DMS53 (cell line): ENCODE measurements around the gene SMOC2.

Experiments
- DNase-seq: peaks from one replicate; lab custom pipeline; 2025; lab: John Stamatoyannopoulos, UW

Gene SMOC2

DNA sequence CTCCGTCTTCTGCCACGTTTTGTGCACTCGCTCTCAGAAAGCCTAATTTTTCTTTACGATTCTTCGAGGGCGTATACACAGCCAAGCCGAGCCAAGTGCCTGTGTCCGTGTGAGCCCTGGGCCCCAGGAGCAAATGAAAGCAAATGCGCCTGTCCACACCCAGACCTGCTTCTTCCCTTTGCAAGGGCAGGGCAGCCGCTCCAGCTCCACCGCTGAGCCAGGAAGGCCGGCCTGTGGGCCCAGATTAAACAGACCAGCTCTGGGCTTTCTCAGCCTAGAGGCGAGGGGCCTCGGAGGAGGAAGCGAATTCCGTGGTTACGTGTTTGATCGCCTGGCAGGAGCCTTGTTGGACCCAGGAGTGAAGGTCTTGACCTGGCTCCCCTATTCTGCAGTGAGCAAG lies 184.6 kb downstream of the SMOC2 start:
- DNase-seq: no peak

DNA sequence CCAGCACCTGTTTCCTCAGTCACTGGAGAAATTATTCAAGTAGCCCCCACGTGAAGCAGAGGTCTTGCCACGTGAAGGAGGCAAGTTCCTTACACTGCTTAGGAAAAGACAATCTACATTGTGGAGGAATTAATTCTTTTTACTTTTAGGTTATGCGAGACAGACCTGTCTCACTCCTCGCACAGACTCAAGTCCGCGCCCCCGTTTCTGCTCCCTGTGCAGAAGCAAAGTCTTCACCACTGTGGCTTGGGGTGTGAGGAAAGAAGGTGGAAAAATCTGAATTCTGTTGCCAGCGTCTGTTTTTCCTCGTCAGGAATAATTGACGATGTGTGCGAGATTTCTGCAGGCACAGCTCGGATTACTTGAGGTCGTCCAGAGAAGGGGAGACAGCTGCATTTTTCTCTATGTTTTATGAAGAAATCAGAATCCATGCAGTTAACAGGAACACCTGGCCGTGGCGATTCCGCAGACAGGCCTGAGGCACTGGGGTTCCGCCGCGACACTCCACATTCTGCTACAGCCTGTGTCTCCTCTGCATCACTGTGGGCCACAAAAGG lies 185.1 kb downstream of the SMOC2 start:
- DNase-seq: no peak

DNA sequence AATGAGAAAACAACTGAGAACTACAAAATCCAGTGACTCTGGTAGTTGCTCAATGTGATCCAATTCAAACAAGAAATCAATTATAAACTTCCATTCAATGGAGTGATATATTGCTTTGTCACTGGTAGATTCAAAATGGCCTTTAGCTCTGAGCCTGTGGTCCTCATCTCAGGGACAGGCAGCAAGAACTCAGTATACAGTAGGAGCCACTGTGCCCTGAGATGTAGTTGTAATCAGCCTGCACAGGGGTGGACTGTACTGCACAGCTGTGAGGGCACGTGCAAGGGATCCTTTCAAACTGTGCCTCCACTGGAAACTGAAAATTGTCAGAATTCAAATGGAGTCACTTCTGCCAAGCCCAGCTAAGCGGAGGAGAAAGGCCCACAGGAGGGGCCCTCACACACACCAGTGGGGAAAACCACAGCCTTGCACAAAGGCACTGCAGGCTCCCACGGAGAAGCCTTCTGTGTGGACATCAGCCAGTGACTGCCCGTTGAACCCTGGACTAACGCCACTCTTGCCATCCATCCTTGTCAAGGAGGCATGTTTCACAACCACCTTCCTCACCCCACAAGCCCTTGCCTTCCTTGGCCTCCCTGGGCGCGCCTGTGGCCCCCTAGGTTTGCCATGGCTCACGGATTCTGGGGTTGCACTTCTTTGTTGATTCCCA lies 186.7 kb downstream of the SMOC2 start:
- DNase-seq: no peak

DNA sequence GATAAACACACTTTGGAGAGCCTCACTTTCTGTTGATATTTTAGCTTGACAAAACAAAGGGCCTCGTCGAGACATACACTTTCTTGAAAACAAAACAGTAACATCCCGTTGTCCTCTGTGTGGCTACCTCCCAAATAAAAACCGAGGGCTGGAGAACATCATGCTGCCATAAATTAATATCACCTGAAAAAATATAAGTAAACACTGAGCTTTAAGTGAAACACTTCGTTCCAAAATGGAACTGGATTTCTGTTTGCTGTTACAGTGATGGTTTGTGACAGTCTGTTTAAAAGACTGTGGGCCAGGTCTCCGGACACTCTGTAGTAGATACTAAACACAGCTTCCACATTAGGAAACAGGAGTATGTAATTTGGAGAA lies 187.2 kb downstream of the SMOC2 start:
- no peak for DNase-seq

DNA sequence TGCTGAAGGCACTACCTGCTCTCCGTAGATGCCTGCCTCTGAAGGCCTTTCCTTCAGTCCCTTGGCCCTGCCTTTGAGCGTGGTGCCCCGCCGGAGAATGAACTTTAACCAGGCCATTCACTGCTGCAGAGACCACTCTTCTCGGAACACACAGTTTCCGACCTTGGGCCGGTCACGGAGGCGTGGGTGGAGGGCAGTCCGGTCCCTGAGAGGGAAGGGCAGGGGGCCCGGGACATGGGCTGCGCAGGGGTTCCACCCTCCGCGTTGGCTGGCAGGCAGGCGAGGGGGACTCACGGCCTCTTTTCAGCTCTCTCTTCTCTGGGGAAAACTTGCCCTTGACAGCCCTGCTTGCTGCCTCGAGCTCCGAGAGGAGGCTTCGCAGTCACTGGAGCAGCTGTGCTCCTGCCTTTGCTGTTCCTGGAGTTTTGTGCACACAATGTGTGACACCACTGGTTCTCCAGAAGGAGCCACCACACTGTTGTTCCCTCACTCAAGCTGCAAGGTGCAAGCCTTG lies 187.8 kb downstream of the SMOC2 start:
- DNase-seq: no peak

DNA sequence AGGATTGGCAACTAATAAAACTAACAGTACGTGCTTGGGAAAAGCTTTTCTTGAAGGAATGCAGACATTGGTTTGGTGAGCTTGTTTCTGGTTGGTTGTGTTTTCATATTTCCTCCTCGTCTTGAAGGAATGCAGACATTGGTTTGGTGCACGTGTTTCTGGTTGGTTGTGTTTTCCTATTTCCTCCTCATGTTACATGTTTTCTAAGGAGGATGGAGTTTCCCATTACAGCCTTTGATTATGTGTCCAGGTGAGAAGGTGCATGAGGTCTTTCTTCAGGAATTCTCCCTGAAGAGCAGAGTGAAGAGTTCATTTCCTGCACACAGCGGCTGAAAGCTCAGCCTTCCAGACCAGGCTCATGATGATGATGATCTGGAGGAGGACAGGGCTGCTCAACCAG lies 190.6 kb downstream of the SMOC2 start:
- DNase-seq: no peak

DNA sequence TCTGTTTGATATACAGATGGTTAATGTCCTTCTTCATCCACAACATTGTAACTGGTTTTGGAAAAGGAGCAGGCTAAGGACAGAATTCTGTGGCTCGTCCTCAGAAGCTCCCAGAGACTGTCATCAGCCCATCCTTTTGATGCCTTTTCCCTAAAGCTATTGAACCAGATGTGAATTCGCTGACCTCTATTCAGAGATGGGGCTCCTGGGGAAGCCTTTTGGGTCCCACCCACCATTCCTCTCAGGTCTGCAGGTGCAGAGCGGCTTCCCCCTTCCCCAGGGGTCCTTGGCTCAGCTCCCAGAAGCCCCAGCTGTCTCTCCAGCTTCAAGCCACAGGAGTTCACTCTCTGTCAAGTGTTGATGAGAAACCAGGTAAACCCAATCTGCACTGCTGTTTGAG lies 191.7 kb downstream of the SMOC2 start:
- DNase-seq: no peak

DNA sequence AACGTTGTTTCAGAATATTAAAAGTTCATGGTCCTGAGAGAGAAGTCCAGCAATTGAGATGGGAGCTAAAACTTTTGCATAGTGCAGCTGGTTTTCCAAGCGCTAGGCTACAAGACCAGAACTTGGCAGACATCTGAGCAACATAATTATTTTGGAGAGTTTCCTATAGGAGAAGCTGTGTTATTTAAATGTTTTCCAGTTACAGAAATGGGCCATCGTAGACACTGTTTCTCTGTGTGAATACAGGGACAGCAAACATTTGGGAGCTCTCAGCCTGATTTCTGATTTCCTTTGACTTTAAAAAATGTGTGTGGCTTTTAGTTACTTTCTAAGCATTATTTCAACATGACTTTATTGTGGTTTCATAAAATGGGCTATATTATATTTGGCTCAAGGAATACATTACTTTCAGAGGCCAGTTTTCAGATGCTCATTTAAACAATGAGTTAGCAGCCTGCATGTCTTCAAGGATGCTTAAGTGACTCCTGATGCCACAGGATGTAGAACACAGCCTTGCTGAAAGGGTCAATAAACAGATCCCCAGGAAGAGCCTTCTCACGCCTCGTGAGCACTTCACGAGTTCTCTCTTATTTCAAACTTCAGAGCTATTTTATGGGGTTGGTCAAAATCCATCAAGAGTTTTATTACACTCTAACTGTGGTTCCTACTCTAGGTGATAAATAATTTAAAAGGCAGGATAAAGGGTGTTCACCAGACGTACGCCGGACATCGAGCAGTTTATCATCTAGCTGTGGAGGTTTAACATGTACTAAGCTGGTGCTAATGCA lies 193.8 kb downstream of the SMOC2 start:
- DNase-seq: no peak

DNA sequence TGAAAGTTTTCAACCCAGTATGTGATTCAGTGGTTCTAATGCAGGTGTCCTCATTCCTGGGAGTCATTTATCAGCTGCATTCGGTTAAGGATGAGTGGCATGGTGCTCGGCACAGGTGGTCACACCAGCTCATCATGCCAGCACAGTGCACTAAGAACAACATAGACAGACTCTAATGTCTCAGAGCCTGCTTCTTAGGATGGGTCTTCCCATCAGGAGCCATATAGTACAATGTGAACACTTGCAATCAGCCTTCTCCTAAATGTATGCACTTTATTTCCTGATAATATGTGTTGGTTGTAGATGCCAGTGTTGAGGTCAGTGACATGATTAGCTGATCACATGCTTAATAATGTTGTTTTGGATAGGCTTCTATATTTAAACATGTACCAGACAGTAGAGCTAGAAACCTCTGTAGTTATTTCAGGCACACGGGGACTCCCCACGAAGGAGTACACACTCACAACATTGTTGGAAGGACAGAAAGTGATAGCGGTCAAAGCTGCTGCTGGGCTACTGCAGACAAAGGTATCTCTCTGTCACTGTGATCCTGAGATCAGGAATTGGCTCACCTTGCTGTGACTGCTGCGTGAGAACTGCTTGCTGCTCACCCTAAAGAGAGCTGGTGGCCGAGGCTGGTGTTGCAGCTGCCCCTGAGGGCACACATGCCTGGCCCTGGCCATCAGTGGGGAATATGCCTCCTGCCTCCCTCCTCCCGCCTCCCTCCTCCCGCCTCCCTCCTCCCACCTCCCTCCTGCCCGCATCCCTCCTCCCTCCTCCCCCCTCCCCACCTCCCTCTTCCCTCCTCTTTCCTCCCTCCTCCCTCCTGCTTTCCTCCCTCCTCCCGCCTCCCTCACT lies 195.4 kb downstream of the SMOC2 start:
- DNase-seq: peak; percentile 25

DNA sequence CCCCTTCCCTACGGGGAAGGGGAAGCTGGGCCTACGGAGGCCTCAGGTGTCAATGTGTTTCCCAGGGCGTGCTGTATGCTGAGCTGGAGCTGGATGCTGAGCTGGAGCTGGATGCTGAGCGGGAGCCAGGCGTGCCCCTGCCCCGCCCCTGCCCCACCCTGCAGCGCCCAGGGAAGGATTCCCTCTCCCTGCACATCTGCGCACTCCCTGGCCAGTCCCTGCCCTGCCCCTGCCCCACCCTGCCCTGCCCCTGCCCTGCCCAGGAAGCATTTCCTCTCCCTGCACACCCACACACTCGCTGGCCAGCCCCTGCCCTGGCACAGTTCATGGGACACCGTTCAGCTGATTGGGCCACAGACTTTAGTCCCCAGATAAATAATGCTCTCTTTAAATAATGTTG lies 196.8 kb downstream of the SMOC2 start:
- no peak for DNase-seq

DNA sequence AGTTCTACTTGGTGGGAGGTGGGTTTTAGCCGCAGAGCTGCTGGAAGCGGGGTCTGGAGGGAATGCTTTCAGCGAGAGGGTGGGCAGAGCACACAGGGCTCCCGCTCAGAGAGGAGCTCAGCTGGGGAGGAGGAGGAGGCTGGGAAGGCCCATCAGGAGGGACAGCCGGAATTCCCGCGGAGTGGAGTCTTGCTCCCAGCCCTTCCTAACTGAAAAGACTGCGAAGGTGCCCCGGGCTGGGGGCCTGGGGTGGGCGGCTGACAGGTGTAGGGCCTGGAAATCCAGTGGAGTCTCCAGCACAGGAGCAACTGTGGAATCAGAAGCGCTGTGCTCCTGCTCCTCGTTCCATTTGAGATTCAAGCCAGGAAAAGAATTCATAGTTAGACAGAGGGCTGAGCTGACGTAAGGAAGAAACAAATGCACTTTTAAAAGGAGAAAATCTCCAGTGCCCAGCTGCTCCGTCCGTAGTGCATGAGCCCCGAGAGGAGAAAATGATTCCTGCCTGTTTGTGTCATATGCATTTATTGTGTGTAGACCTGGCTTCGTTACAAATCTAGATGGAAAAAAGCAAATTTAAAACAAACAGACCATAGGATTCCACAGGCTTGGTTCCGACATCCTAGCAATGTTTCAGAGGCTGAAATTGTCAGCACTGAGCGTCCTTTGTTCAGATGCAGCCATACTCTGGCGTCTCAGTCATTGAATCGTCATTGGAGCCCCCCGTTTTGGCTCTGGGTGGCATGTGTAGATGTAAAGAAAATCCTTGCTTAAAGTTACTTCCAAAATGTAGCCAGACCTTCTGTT lies 197.7 kb downstream of the SMOC2 start:
- no peak for DNase-seq

DNA sequence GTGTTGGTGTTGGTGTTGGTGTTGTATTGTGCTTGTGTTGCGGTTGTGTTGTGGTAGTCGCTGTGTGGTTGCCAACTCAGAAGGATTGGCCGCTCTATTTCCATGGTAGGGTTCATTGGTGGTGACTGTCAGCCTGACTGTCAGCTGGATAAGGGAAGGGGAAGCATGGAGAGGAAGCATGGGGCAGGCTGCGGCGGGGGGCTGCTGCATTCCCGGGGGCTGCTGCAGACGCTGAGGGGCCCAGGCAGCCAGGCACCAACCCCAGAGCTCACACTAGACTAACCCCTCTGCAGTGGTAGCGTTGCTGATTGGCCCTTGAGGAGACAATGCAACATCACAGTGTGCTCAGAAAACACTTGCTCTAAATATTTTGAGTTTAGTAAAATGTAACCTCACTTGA lies 199.2 kb downstream of the SMOC2 start:
- no peak for DNase-seq

DNA sequence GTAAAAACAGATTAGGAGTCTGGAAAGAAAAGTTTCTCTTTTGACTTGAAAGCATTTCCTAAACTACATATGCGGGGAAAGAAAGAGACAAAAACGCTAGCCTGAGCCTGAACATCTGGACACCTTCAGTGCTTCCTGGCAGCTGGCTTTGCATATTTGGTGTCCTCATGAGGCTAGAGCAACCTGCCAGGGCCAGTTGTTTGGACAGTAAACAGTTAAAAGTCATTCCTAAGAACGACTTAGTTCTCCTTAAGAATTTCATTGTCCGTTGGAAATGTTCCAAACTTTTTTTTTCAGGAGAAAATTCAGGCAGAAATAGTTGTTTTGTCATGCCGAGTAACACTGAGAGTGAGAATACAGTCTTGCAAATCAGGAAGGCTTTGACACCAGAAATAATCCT lies 199.8 kb downstream of the SMOC2 start:
- no peak for DNase-seq

DNA sequence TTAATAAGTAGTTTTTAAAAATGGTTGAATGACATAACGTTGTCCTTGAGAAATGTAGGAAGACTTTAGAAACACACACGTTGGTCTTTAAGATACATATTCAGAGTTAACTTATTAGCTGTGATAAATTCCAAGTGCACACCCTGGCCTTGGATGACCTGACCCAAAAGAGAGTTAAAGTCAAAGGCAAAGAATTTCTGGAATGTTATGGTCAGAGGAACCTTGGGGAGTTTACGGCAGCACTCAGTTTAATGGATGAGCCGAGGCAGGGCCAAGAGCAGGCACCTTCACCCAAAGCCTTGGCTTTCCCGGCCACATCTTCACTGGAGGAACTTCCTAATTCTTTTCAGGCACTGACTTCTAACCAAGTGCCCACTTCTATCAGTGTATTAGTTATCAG lies 200.5 kb downstream of the SMOC2 start:
- no peak for DNase-seq

DNA sequence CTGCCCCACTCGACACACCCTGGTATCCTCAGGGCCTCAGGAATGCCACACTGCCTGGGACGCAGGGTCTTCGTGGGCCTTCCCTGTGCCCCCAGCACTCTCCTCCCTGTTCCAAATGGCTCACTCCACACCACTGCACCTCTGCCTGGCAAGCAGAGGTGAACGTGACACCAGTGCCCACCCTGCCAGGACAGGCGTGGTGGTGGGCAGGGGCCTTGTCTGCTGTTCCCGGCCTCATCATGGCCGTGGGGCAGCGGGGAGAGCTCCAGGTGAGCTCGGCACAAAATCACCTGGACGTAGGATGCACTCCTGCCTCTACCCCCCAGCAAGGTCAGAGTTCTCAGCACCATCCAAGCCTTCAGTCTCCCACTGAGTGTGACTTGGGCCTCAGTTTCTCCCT lies 202.4 kb downstream of the SMOC2 start:
- DNase-seq: no peak

DNA sequence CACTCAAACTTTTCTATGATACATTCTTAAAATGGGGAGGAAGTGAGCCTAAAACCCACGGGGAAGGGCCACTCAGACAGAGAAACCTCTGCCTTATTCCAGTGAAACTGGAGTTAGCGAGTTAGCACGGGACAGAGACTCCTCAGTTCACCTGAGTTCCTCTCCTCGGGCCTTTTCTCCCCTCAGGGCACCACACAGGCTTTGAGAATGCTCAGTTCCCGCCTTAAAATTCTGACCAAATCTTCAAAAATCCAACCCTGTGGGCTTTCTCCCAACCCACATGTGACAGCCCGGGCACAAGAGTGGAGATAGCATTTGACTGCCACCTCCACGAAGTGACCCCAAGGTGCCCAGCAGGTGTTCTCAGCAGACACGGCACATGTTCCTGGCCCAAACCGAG lies 204.3 kb downstream of the SMOC2 start:
- no peak for DNase-seq

DNA sequence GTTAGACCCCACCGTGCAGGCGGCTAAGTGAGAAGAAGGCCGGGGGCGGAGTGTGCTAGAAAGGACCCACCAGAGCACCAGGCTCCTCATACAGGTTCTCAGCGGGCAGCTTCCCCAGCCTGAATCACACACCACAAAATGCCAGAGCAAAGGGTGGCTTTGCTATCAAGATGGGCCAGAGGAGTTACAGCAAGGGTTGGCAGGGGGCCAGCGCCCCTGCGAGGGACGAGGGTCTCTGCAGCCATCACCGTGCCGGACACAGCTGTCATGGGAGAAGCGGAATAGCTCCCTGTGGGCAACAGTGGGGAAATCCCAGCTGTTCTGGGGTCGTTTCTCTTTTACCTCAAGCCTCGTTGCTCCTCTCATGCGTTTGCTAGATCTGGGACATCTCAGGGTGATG lies 206.3 kb downstream of the SMOC2 start:
- DNase-seq: no peak

DNA sequence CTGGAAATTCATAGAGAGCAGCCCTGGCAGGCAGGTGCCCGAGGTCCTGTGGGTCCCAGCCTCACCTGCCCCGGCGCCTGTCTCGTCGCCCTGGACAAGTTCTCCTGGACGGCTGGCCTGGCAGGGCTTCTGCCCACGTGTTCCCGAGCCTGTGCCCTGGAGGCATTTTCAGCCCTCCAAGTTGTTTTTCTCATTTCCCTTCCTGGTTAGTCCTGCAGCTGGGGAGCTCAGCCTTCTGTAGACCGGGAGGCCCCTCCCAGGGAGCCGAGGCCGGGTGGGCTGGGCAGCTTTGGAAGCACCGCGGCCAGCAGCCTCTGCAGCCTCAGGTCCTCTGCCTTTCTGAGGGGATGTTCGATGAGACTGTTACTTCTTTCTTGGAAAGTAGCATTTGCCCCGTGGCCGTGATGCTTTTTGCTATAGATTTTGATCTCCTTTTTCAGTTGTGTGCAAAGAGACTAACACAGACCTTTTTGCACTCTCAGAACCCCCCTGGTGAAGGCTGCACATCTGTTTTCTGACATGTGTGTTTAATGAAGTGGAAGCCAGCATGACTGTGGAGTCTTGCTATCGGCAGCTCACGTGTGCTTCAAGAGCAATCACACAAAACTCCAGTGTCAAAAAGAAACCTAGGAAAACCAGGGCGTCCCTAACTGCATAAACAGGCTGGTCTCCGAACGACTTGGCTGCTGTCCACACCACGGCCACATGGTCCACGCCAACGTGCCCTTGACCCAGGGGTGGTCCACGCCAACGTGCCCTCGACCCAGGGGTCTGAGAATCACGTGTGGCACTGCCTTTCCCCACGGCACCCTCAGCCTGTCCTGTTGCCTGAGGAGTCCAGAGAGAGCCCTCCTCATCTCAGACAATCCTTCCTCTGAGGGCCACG lies 207.5 kb downstream of the SMOC2 start:
- no peak for DNase-seq

DNA sequence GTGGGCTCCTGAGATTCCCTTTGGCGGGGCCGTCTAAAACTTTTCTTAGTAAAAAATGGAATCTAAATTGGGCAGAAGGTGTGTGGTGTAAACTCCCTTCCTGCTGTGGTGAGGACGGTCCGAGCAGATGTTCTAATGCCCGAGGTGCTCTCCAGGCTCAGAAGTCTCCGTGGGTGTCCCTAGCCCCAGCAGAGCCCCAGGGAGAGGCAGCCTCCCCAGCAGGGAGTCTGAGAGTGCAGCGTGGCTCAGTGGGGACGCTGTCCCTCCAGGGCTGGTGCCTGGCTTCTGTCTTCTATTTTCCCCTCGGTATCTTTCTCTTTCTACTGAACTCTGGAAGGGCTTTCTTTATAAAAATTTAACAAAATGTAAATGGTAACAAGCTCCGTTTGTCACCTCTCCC lies 208.2 kb downstream of the SMOC2 start:
- DNase-seq: no peak

DNA sequence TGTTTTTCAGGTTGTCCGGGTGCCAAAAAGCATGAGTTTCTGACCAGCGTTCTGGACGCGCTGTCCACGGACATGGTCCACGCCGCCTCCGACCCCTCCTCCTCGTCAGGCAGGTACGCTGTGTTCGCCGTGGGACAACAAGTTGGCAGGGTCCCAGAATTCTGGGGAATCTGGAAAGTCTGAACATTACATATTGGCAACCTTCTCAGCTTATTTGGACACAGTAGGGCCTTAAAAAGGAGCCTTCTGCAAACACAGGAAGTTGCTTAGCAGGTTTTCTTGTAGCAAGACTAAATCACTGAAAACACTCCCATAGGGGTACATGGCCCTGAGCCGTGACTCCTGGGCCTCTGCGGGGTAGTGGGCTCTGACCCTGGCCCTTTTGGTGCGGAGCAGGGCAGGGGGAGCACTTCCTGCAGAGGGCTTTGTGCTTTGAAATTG lies 209.7 kb downstream of the SMOC2 start:
- no peak for DNase-seq
